Activated T-cell treated with anti-CD3 and anti-CD28 coated beads, Interleukin-2, amount 50 U/mL, for 72 hours (primary cell): Measurements from ENCODE around the gene YPEL2. TPM values are rescaled to one million over a fixed set of nuclear protein-coding genes. Genes with fewer than 3 reads are reported as not detected.
"Not testable (repeated sequence)": the region's sequence is repeated elsewhere in the genome, so short reads cannot be mapped to it uniquely, and the experiment has no call there.

ENCODE experiments used
- ATAC-seq, 2 donors: fragments of 150-1000 bp; cut with Tn5 transposase; replicated peaks in 1 of 2; 2 replicates each; pipeline ENCODE4 v1.10.0; 2021; ENCODE audit warnings: moderate library complexity in 2 of 2, mild to moderate bottlenecking in 1 of 2
- DNase-seq, 2 donors: peaks; one replicate each; pipeline ENCODE4 v3.0.0; 2021 to 2022; ENCODE audit warnings: mixed read lengths in 1 of 2
- H3K27ac Mint-ChIP-seq: one replicate; pipeline ENCODE4 v1.8.0; 2022; ENCODE audit warnings: mild to moderate bottlenecking, moderate library complexity, mixed read lengths
- H3K27me3 Mint-ChIP-seq: one replicate; pipeline ENCODE4 v1.8.0; 2022; ENCODE audit warnings: low read depth, mixed read lengths
- H3K36me3 Mint-ChIP-seq, 2 donors: one replicate each; pipeline ENCODE4 v1.8.0; 2022; ENCODE audit warnings: mixed read lengths in 2 of 2, mild to moderate bottlenecking in 1 of 2; ENCODE audit not compliant: insufficient read depth in 2 of 2
- H3K4me1 Mint-ChIP-seq: one replicate; pipeline ENCODE4 v1.8.0; 2022; ENCODE audit warnings: low read depth, mixed read lengths
- H3K4me3 Mint-ChIP-seq, 2 donors: one replicate each; pipeline ENCODE4 v1.8.0; 2022; ENCODE audit warnings: mild to moderate bottlenecking in 2 of 2, mixed read lengths in 2 of 2, moderate library complexity in 2 of 2
- H3K9me3 Mint-ChIP-seq, 2 donors: one replicate each; pipeline ENCODE4 v1.8.0; 2022; ENCODE audit warnings: mixed read lengths in 2 of 2
- total RNA-seq, 2 donors: library from RNA; stranded (reverse); gene quantifications; one replicate each; pipeline ENCODE4 v1.2.3, GENCODE V29; 2022

Gene YPEL2
- total RNA-seq, 2 donors from 2014 or later = 13.4 to 18.9 TPM

DNA sequence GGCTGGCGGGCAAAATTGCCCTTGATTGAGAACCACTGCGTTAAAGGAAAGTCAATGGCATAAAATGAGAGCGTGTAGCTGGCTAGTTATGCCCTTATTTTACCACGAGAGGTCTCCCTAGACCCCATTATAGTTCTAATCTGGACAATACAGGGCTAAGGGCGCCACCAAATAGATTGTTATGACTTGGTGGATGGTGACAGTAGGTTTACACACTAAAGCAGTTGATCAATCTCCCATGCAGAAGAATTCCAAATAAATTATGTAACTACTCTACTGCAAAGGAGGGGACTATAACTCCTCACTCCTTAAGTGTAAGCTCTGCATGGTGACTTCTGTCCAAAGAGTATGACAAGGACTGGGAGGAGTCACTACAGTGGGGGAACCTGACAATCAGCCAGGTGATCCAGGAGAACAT lies 20.4 kb upstream of the YPEL2 start:
- Mint-ChIP-seq H3K4me3 (no peak overlapping the region), H3K27ac (peak overlapping the region; percentile 11), H3K9me3 (no peaks in the 10 kb centered on the region), H3K36me3 (no peaks in the 10 kb centered on the region), H3K4me1 (peaks cover 7% of the 10 kb centered on the region), H3K27me3 (no peaks in the 10 kb centered on the region)
- DNase-seq (peak; percentile 41 to 60), ATAC-seq (peak; percentile 97 to 98)

DNA sequence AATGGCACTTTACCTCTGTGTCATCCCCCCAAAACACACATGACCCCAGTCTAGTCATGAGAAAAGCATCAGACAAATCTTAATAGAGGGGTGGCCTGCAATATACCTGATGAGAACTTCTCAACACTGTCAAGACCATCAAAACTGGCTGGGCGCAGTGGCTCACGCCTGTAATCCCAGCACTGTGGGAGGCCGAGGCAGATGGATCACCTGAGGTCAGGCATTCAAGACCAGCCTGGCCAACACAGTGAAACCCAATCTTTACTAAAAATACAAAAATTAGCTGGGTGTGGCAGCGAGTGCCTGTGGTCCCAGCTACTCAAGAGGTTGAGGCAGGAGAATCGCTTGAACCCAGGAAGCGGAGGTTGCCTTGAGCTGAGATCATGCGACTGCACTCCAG lies 19.9 kb upstream of the YPEL2 start:
- not testable (repeated sequence) for DNase-seq, H3K36me3 Mint-ChIP-seq, H3K27me3 Mint-ChIP-seq, H3K27ac Mint-ChIP-seq, H3K9me3 Mint-ChIP-seq, H3K4me1 Mint-ChIP-seq, H3K4me3 Mint-ChIP-seq
- peak in 1 of 2 donors; percentile 25 for ATAC-seq

DNA sequence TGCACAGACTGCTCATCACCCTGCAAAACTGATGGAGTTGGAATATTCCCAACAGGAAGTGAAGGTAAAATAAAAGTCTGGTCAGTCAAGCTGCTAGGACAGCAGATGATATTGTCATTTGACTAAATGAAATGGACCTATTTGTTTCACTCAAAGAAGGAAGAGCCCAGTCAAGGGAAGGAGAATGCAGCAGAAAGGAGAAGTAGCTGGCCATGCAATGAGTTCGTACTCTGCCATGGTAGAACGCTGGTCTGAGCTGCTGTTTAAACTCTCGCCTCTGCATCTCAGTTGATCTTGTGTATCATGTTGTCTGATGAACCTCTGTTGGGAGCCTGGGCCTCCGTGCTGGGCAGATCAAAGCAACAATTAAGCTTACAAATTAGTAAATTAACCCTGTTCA lies 15.6 kb upstream of the YPEL2 start:
- DNase-seq (no peak), ATAC-seq (no peak)
- H3K27me3 Mint-ChIP-seq = no peaks in the 10 kb centered on the region
- H3K36me3 Mint-ChIP-seq = no peaks in the 10 kb centered on the region
- peaks cover 4% of the 10 kb centered on the region for H3K4me1 Mint-ChIP-seq
- H3K27ac Mint-ChIP-seq = no peak overlapping the region
- no peak overlapping the region for H3K4me3 Mint-ChIP-seq
- H3K9me3 Mint-ChIP-seq = no peaks in the 10 kb centered on the region

DNA sequence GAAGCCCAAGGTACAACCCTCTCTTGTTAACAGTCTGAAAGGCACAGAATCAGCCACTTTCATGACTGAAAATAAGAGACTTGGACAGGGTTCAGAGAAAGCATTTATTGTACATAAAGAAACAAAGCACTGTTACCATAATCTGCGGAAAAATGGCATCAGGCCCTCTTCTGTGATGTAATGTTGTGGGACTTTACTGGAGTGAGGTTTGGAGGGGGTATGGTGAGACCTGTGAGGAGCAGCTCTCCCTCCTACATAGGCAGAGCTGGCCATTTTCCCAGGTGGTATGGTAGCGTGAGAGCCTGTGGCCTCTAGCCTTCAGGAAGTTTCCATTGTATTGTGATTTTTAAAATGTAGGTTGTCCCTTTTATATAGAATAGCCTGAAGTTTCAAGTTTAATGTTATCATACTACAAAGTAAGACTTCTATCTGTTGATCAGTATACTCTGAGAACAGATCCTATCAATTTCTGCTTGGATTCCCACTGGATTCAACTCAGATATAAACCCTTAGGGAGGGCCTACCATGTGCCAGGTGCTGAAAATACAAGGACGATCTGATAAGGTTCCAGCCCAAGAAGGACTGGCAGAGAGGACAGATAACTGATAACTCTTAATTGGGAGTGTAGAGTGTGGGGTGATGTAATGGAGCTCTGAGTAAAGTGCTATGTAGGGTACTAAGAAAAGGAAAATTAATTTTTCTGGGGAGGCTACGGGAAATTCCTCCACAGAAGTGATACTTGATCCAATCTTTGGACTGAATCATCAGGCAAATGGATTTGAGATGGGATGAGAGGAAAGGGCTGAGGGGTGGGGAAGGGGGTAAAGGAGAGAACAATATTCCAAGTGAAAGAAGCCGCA lies 4.1 kb upstream of the YPEL2 start:
- H3K4me1 Mint-ChIP-seq = peaks cover 37% of the 10 kb centered on the region
- DNase-seq (no peak), ATAC-seq (no peak)
- no peaks in the 10 kb centered on the region for H3K27me3 Mint-ChIP-seq
- H3K4me3 Mint-ChIP-seq = no peak overlapping the region
- no peaks in the 10 kb centered on the region for H3K9me3 Mint-ChIP-seq
- H3K27ac Mint-ChIP-seq = peak overlapping the region; percentile 64
- no peaks in the 10 kb centered on the region for H3K36me3 Mint-ChIP-seq

DNA sequence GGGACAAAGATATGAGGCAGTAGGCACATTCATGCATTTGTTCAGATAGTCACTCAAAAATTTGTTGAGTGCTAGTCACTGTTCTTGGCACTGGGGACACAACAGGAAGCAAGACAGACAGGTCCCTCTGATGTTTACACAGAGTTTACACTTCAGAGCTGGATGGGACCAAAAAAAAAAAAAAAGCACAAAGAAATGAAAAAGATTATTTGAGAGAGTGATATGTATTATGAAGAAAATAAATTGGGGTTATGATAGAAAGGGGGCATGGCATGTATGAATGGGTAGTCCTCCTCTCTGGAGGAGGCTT lies 3.5 kb upstream of the YPEL2 start:
- Mint-ChIP-seq H3K36me3 (peaks cover 0 to 2% of the 10 kb centered on the region in 2 donors), H3K9me3 (no peaks in the 10 kb centered on the region), H3K4me1 (peaks cover 41% of the 10 kb centered on the region), H3K4me3 (no peak overlapping the region), H3K27me3 (no peaks in the 10 kb centered on the region), H3K27ac (peak overlapping the region; percentile 64)
- DNase-seq (no peak), ATAC-seq (no peak)

DNA sequence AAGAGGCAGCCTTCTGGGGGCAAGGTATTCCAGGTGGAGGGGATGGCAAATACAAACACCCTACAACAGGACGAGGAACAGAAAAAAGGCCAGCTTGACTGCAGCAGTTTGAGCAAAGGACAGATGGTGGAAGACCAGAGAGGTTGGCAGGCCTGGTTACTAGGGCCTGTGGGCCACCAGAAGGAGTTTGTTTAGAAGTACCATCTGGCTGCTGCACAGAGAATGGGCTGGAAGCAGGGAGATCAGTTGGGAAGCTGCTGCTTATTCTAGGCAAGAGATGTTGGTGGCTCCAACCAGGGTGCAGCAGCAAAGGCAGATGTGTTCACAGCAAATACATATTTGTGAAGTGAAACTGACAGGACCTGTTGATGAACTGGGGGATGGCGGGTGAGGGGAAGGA lies 2.9 kb upstream of the YPEL2 start:
- no peak overlapping the region for H3K27ac Mint-ChIP-seq
- H3K27me3 Mint-ChIP-seq = no peaks in the 10 kb centered on the region
- peaks cover 0 to 2% of the 10 kb centered on the region in 2 donors for H3K36me3 Mint-ChIP-seq
- no peak for DNase-seq
- H3K9me3 Mint-ChIP-seq = no peaks in the 10 kb centered on the region
- peaks cover 47% of the 10 kb centered on the region for H3K4me1 Mint-ChIP-seq
- H3K4me3 Mint-ChIP-seq = no peak overlapping the region
- no peak for ATAC-seq

DNA sequence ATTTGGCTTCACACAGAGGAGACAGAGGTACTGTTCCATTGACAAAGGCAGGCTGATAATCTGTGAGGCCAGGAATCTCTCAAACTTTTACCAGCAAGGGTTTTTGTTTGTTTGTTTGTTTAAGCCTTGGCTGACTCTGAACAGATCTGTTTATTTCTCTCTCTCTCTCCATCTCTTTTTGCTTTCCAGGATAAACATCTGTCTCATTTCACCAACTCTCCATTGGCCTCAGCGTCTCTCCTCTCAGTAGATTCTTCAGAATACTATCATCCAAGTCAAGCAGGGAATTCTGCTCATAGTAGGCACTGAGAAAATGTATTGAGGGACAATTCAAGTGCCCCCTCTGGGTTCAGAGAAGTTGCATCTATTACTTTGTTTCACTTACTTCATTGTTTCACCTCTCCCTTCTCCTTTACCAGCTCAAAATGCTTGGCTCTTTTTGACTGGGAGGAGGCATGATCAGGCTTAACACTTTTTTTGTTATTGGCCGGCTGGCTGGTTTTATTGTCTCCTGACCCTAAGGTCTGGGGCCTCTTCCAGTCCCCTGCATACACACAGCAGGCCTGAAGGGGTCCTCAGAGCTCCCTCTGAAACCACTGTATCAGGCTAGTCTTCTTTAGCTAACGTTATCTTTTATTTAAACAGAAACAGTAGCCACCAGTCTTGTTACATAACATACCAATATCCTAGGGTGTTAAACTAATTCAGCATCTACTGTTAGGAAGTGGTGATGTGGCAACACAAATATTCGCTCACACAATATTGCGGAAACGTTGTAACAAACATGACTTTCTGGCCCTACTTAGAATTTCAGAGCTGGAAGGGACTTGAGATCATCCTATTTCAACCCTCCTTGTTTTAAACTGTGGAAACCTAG lies 2.0 kb upstream of the YPEL2 start:
- H3K4me3 Mint-ChIP-seq = peak overlapping the region; percentile 16 to 61
- no peaks in the 10 kb centered on the region for H3K9me3 Mint-ChIP-seq
- no peaks in the 10 kb centered on the region for H3K27me3 Mint-ChIP-seq
- peaks cover 0 to 2% of the 10 kb centered on the region in 2 donors for H3K36me3 Mint-ChIP-seq
- ATAC-seq (peak; percentile 48 to 49), DNase-seq (peak; percentile 52 to 59)
- peak overlapping the region; percentile 82 for H3K27ac Mint-ChIP-seq
- H3K4me1 Mint-ChIP-seq = peaks cover 53% of the 10 kb centered on the region

DNA sequence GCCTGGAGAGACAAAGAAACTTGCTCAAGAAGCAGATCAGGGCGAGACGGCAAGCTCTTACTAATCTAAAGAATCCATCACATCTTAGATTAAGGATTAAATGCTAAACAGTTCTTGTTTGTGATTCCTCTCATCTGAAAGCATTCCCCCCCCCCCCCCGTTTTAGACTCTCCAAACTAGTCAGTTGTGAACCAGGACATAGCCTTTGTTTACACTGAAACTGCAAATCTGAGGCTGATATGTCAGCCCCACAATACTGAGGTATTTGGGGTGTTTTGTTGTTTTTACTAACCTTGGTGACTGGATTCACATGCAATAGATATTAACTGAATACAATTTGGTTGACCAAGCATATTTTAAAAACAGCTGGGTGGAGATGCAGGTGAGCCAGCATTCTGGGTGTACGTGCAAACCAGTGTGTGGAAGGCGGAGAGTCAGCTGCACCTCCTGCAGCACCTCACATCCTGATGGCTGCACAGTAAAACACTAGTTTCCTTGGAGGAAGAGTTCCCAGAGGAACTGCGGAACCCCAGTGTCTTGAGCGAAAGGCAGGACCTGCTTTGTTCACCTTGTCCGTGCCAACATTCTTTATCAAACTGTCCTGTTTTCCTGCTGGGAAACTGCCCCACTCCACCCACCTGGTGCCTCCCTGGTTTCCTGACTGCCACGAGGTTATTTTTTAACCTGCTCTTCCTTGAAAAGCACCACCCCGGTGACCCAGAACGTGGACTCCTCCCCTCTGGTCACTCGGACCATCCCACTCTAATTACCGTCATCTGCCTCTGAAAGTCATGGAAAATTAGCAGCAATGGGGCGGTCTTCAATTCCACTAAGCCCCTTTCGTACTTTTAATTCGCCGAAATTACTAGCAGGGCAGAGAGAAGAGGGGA lies 1.2 kb upstream of the YPEL2 start:
- H3K4me1 Mint-ChIP-seq = peaks cover 53% of the 10 kb centered on the region
- DNase-seq (no peak), ATAC-seq (no peak)
- H3K4me3 Mint-ChIP-seq = peak overlapping the region; percentile 52 to 62
- H3K27ac Mint-ChIP-seq = no peak overlapping the region
- peaks cover 0 to 2% of the 10 kb centered on the region in 2 donors for H3K36me3 Mint-ChIP-seq
- no peaks in the 10 kb centered on the region for H3K9me3 Mint-ChIP-seq
- no peaks in the 10 kb centered on the region for H3K27me3 Mint-ChIP-seq

DNA sequence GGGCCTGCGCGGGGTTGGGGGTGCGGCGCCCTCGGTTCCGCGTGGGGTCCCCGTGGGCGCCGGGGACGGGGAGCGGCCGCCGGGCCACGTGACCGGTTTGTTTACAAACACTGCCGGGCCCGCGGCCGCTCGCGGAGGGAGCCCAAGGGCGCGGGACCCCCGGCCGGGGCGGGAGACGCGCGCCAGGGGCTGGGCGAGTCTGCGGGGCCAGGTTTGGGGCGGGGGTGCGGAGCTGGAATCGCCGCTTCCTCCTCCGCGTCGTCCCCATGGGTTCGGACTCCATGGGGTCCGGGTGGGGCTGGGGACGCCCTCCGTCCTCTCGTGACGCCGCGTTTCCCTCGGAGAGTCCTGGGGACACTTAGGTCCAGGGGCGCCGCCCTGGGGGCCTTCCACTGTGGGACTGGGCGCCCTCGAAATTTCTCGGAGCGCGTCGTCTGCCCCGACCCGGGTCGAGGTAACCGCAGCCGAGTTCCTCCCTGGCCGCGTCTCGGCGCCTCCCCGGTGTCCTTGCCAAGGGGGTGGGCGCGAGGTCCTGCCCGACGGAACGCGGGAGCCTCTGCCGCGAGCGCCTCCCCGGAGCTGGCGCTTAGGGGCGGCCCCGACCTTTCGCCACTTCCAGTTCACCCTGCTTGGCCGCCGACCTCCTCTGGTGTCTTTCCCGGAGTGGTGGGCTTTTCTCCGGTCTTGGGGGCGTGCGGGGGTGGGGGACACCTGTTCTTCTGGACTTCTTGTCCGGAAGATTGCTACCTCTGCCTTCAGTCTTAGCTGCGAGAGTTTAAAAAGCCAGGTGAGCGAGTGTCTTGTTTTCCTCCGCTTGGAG lies 684 bp downstream of the YPEL2 start:
- peak; percentile 52 to 59 for DNase-seq
- H3K27me3 Mint-ChIP-seq = no peaks in the 10 kb centered on the region
- peaks cover 50% of the 10 kb centered on the region for H3K4me1 Mint-ChIP-seq
- H3K36me3 Mint-ChIP-seq = peaks cover 0 to 2% of the 10 kb centered on the region in 2 donors
- H3K9me3 Mint-ChIP-seq = no peaks in the 10 kb centered on the region
- H3K4me3 Mint-ChIP-seq = peak overlapping the region; percentile 91 to 92
- peak; percentile 12 to 22 for ATAC-seq
- no peak overlapping the region for H3K27ac Mint-ChIP-seq

DNA sequence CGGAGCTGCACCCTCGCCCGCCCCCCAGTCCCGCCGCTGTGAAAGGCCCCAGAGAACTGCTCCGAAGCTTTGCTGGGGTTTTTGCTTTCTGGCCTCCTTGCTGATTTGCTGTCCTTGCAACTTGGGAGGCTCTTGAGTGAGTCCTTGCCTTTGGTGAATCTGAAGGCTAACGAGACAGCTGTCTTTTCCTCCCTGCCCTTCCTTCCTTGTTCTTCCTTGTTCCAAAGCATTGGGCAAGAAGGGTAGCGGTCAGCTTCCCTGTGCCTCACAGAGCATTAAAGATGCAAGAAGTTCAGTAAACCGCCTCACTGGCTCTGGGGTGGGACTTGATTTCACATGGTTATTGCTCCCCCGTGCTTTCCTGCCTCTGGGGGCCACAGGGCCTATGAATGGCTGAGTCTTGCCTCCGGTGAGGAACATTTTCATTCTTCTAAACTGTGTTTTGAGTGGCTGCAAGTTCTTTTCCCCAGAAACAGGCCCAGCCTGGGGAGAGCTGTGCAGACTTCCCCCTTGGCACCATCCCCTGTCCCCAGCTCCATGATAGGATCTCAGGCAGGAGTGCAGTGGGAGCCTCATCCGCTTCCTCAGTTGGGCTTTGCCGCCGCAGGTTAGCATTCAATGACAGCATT lies 1.4 kb downstream of the YPEL2 start:
- H3K27me3 Mint-ChIP-seq = no peaks in the 10 kb centered on the region
- peaks cover 46% of the 10 kb centered on the region for H3K4me1 Mint-ChIP-seq
- peaks cover 0 to 2% of the 10 kb centered on the region in 2 donors for H3K36me3 Mint-ChIP-seq
- ATAC-seq = no peak
- H3K27ac Mint-ChIP-seq = peak overlapping the region; percentile 74
- peak overlapping the region; percentile 91 to 92 for H3K4me3 Mint-ChIP-seq
- no peaks in the 10 kb centered on the region for H3K9me3 Mint-ChIP-seq
- DNase-seq = no peak

DNA sequence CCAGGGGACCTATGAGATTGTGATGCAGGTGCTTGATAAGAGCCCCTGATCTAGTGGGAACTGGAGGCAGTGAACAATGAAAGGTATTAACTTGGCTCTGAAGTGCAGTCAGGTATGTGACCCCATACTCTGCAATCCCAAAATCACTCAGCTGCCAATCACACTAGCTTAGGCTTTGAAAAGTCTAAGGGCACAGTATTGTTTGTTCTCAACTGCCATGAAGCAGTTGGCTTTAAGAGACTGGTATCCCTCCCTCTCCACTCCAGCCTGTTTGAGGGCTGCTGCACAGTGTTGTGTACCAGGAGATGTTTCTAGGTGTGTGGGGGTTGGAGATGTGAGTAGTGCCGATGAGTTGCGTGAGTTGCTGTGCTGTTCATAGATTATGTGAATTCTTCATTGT lies 2.4 kb downstream of the YPEL2 start:
- Mint-ChIP-seq H3K4me1 (peaks cover 43% of the 10 kb centered on the region), H3K27me3 (no peaks in the 10 kb centered on the region), H3K36me3 (peaks cover 0 to 2% of the 10 kb centered on the region in 2 donors), H3K27ac (no peak overlapping the region), H3K9me3 (no peaks in the 10 kb centered on the region), H3K4me3 (peak overlapping the region; percentile 91 to 92)
- DNase-seq = no peak
- ATAC-seq = no peak

DNA sequence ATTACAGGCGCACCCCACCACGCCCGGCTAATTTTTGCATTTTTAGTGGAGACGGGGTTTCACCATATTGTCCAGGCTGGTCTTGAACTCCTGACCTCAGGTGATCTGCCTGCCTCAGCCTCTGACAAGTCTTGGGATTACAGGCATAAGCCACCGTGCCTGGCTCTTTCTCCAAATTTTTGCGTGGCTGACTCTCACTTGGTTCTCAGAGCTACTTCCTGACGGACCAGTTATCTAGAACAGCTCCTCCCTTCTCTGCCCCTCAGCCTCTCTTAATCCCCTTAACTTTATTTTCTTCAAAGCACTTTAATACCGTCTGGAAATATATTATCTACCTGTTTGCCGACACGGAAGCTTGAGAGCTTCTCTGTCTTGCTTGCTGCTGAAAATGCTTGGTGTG lies 4.2 kb downstream of the YPEL2 start:
- H3K4me1 Mint-ChIP-seq = peaks cover 27% of the 10 kb centered on the region

More for the DNA sequence above, 4.2 kb downstream of the YPEL2 start:
- no peak for ATAC-seq
- Mint-ChIP-seq H3K4me3 (no peak overlapping the region), H3K36me3 (peaks cover 0 to 2% of the 10 kb centered on the region in 2 donors), H3K27ac (no peak overlapping the region), H3K27me3 (no peaks in the 10 kb centered on the region), H3K9me3 (no peaks in the 10 kb centered on the region)
- no peak for DNase-seq
